A172 (cell line): ENCODE results near the gene CPED1. TPM values are rescaled to one million over a fixed set of nuclear protein-coding genes. Genes with fewer than 3 reads are reported as not detected.

Experiments
- DNase-seq: peaks from one replicate; pipeline ENCODE4 v3.0.0-alpha.2; 2015; ENCODE audit warnings: low spot score
- total RNA-seq: library from RNA; depleted of rRNA; stranded (reverse); fragments of >200 nt; shearing (Covaris generic); gene quantifications from 2 replicates; pipeline ENCODE4 v1.2.3, GENCODE V29; 2014; rRNA removed

CPED1 gene
- total RNA-seq, 1 experiment from 2014 or later: 18.4 TPM

DNA sequence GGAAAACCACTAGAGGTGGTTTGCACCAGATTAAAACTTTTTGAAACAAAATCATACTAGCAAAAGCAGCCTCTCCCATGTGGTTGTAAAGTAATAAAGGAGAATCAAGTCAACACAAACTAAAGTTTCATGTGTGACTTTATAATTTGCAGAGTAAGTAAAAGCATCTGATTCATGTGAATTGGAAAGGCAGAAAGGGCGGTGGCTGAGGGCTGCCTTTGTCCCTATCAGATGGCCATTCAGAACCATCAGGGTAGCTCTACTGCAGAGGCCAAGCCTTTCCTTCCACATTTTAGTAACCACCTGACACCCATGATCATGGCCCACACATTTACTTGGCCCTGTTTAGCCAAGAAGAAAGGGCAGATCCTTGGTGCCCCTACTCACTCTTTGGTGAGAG lies 356.0 kb downstream of the CPED1 start:
- no peak for DNase-seq

Other genes with a start within 250 kb of the CPED1 start
- 0.81 and 1.4 TPM in 2 replicates for gene TSPAN12, start 130.6 kb upstream of the CPED1 start, total RNA-seq
- 19.7 and 32.2 TPM in 2 replicates for gene ING3, start 37.9 kb upstream of the CPED1 start, total RNA-seq